Uterus (tissue), 4 donors: ENCODE results near the gene GJB6. TPM values are rescaled to one million over a fixed set of nuclear protein-coding genes. Genes with fewer than 3 reads are reported as not detected.
"Not testable (repeated sequence)": the region's sequence is repeated elsewhere in the genome, so short reads cannot be mapped to it uniquely, and the experiment has no call there.

Experiments
- DNase-seq, 2 donors: peaks; one replicate each; pipeline ENCODE4 v3.0.0-alpha.2; 2019 to 2020
- H3K27ac ChIP-seq, 2 donors: fragments of 200-600 bp; sonication (generic); 1 replicate in 1 of 2; 2 replicates in 1 of 2; pipeline ENCODE4 v1.5.1; 2016 to 2018
- H3K27me3 ChIP-seq, 2 donors: fragments of 200-600 bp; sonication (generic); one replicate each; pipeline ENCODE4 v1.5.1; 2018 to 2019; ENCODE audit warnings: control low read depth in 1 of 2
- H3K36me3 ChIP-seq, 2 donors: fragments of 200-600 bp; sonication (generic); one replicate each; pipeline ENCODE4 v1.5.1; 2019; ENCODE audit warnings: control low read depth in 1 of 2
- H3K4me1 ChIP-seq, 2 donors: fragments of 200-600 bp; sonication (generic); one replicate each; pipeline ENCODE4 v1.5.1; 2018 to 2019; ENCODE audit warnings: control low read depth in 1 of 2
- H3K4me3 ChIP-seq, 2 donors: fragments of 200-600 bp; sonication (generic); 1 replicate in 1 of 2; 2 replicates in 1 of 2; pipeline ENCODE4 v1.5.1; 2018 to 2019; ENCODE audit warnings: mild to moderate bottlenecking in 1 of 2
- H3K9me3 ChIP-seq, 2 donors: fragments of 200-600 bp; sonication (generic); one replicate each; pipeline ENCODE4 v1.5.1; 2019; ENCODE audit warnings: control low read depth in 1 of 2
- POLR2A ChIP-seq, 2 donors: fragments of 450-650 bp; IDR thresholded peaks; one replicate each; pipeline ENCODE4 v1.6.1; 2016; ENCODE audit warnings: antibody characterized with exemption in 2 of 2, mild to moderate bottlenecking in 1 of 2, moderate library complexity in 1 of 2
- intact Hi-C: fragments of 100-400 bp; cut with DNase I; formaldehyde crosslinking; loops from one replicate; pipeline ENCODE4 v1.15.1; 2023; ENCODE audit warnings: low total_unique reads
- total RNA-seq, 4 donors: library from RNA; depleted of rRNA in 3 of 4; stranded (reverse); fragments of >200 nt in 3 of 4; gene quantifications; one replicate each; pipeline versions ENCODE4 v1.1.0 to v1.2.4, GENCODE V29; 2014 to 2023
- TF ChIP-seq, protein P1 (sequence below), 4 experiments: fragments of 200-600 bp in 2 of 4; fragments of 450-650 bp in 2 of 4; sonication (generic) in 2 of 4; IDR thresholded peaks; one replicate each; pipeline ENCODE4 v1.5.1; 2016 to 2019; ENCODE audit warnings: antibody characterized with exemption in 4 of 4, mild to moderate bottlenecking in 2 of 4, moderate library complexity in 1 of 4
- donor health status: DM: yes; HTN: yes; CAD: no.

The GJB6 gene
- under 1 TPM in 1 of 4 donors, not detected in 3; 0.41 TPM for total RNA-seq

DNA sequence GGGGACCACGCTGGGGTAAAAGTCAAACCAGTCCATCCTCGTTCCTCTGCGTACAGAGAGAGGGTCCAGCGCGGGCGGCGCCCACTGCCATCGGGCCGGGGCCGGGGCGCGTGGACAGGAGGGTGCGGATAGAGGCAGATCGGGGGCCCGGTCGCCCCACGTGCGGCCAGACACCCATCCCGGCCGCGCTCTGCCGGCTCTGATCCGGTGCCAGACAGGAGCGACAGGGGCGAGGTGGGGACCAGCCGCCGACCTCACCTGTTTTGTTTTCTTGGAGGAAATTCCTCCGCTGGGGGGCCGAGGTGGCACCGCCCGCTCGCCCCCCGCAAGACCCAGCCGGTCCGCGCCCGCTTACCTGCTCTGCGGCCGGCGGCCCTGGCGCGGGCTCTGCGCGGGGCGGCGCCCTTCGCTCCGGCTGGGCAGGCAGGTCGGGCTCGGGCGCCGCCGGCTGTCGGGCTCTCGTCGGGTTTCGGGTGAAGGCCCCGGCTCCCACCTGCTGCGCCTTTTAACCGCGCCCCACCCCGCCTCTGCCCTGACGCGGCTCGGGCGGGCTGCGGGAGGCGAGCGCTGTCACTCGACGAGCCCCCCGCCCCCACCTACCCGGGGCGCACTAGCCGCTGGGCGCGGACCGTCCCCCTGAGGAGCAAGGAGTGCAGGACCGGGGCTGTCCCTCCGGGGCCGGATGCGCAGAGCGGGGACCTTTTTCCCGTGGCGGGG, at the start of gene GJB6:
Gene GJB6, minus strand, starts transcription at position 481 of the 717 bp plus-strand sequence. CDS start 8,839 bp downstream, outside the sequence.
- Histone ChIP-seq H3K4me3 (no peak within 1 kb of the TSS), H3K27me3 (peaks cover 0 to 21% of the 10 kb centered on the region in 2 donors)
- intact Hi-C loops, result no loop called here

DNA sequence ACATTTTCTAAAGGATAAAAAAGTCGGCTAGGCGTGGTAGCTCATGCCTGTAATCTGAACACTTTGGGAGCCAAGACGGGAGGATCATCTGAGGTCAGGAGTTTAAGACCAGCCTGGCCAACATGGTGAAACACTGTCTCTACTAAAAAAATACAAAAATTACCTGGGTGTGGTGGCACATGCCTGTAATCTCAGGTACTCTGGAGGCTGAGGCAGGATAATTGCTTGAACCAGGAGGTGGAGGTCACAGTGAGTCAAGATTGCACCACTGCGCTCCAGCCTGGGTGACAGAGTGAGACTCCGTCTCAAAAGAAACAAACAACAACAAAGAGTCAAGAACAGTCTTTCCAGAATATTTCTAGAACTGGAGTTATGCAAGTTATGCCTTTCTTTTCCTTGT, 44.8 kb upstream of the GJB6 start:
- H3K27me3 ChIP-seq, intact Hi-C loops: not testable (repeated sequence)

More for the DNA sequence above, at the start of gene GJB6:
- Histone ChIP-seq H3K4me1 (peaks cover 0 to 7% of the 10 kb centered on the region in 2 donors), H3K9me3 (no peaks in the 10 kb centered on the region), H3K27ac (no peak within 1 kb of the TSS), H3K36me3 (no peaks in the 10 kb centered on the region)
- TF ChIP-seq, protein P1, sequence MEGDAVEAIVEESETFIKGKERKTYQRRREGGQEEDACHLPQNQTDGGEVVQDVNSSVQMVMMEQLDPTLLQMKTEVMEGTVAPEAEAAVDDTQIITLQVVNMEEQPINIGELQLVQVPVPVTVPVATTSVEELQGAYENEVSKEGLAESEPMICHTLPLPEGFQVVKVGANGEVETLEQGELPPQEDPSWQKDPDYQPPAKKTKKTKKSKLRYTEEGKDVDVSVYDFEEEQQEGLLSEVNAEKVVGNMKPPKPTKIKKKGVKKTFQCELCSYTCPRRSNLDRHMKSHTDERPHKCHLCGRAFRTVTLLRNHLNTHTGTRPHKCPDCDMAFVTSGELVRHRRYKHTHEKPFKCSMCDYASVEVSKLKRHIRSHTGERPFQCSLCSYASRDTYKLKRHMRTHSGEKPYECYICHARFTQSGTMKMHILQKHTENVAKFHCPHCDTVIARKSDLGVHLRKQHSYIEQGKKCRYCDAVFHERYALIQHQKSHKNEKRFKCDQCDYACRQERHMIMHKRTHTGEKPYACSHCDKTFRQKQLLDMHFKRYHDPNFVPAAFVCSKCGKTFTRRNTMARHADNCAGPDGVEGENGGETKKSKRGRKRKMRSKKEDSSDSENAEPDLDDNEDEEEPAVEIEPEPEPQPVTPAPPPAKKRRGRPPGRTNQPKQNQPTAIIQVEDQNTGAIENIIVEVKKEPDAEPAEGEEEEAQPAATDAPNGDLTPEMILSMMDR (IDR thresholded peaks at IDR 0.05), result no peak
- no peak for TF ChIP-seq POLR2A (IDR thresholded peaks at IDR 0.05)
- DNase-seq, result no peak

GRCh38 chr13:20274466-20274865, 42.3 kb upstream of the GJB6 start:
- TF ChIP-seq, protein P1 (IDR thresholded peaks at IDR 0.05), result no peak
- TF ChIP-seq POLR2A (IDR thresholded peaks at IDR 0.05), result no peak
- no peaks in the 10 kb centered on the region for H3K27me3 ChIP-seq
- no peaks in the 10 kb centered on the region for H3K4me1 ChIP-seq
- no peak for DNase-seq
- H3K27ac ChIP-seq, result no peak overlapping the region
- intact Hi-C loops, result no loop called here
- H3K9me3 ChIP-seq, result no peaks in the 10 kb centered on the region
- no peaks in the 10 kb centered on the region for H3K36me3 ChIP-seq
- no peak overlapping the region for H3K4me3 ChIP-seq

More for the DNA sequence above, 44.8 kb upstream of the GJB6 start:
- H3K27ac ChIP-seq, H3K9me3 ChIP-seq, H3K36me3 ChIP-seq, H3K4me1 ChIP-seq, DNase-seq, H3K4me3 ChIP-seq: not testable (repeated sequence)

- Histone ChIP-seq H3K9me3 (no peaks in the 10 kb centered on the region), H3K4me3 (no peak overlapping the region), H3K36me3 (no peaks in the 10 kb centered on the region), H3K27me3 (no peaks in the 10 kb centered on the region), H3K27ac (no peak overlapping the region), H3K4me1 (no peaks in the 10 kb centered on the region)
- no peak for DNase-seq
- TF ChIP-seq, protein P1 (IDR thresholded peaks at IDR 0.05), result no peak
- TF ChIP-seq POLR2A (IDR thresholded peaks at IDR 0.05), result no peak
- intact Hi-C loops, result no loop called here
Observed at GRCh38 chr13:20272588-20273171, 40.6 kb upstream of the GJB6 start.

- no peak overlapping the region for H3K27ac ChIP-seq
- DNase-seq, result no peak
- H3K36me3 ChIP-seq, result no peaks in the 10 kb centered on the region
- no peaks in the 10 kb centered on the region for H3K9me3 ChIP-seq
- intact Hi-C loops, result no loop called here
- H3K4me1 ChIP-seq, result no peaks in the 10 kb centered on the region
- no peak overlapping the region for H3K4me3 ChIP-seq
- H3K27me3 ChIP-seq, result no peaks in the 10 kb centered on the region
- TF ChIP-seq, protein P1 (IDR thresholded peaks at IDR 0.05), result no peak
- TF ChIP-seq POLR2A (IDR thresholded peaks at IDR 0.05), result no peak
Observed at GRCh38 chr13:20272104-20272503, 40.0 kb upstream of the GJB6 start.
